HUES6 (cell line): Measurements from ENCODE around the gene STOML3.

Source experiments
- H3K27ac ChIP-seq: 2 replicates; pipeline ENCODE4 v1.7.0; 2013; ENCODE audit warnings: low read depth, mild to moderate bottlenecking, low read length, inconsistent platforms
- H3K27me3 ChIP-seq: 2 replicates; pipeline ENCODE4 v1.6.1; 2013; ENCODE audit warnings: low read length; ENCODE audit not compliant: control insufficient read depth, insufficient read depth
- H3K36me3 ChIP-seq: 2 replicates; pipeline ENCODE4 v1.6.1; 2013; ENCODE audit warnings: low read length; ENCODE audit not compliant: control insufficient read depth, insufficient read depth
- H3K4me1 ChIP-seq: 2 replicates; pipeline ENCODE4 v1.6.1; 2013; ENCODE audit warnings: low read length; ENCODE audit not compliant: control insufficient read depth, insufficient read depth
- H3K4me3 ChIP-seq: 2 replicates; pipeline ENCODE4 v1.5.1; 2013; ENCODE audit warnings: low read depth, low read length
- H3K9ac ChIP-seq: one replicate; pipeline ENCODE4 v1.6.1; 2013; ENCODE audit warnings: mild to moderate bottlenecking, low read length
- H3K9me3 ChIP-seq: 2 replicates; pipeline ENCODE4 v1.6.1; 2013; ENCODE audit warnings: low read depth, low read length; ENCODE audit not compliant: control insufficient read depth, insufficient read depth

The STOML3 gene

GRCh38 chr13:38990693-38991092 lies at the start of gene STOML3:
STOML3 (minus strand) TSS chr13:38990831; CDS start chr13:38990721, 110 bp downstream.
- Histone ChIP-seq H3K4me1 (no peaks in the 10 kb centered on the region; the same call in 1 of the 2 replicates), H3K9me3 (no peaks in the 10 kb centered on the region), H3K36me3 (no peaks in the 10 kb centered on the region), H3K9ac (no peak within 1 kb of the TSS), H3K27ac (no peak within 1 kb of the TSS), H3K27me3 (no peaks in the 10 kb centered on the region), H3K4me3 (no peak within 1 kb of the TSS)

GRCh38 chr13:39040206-39040605 lies 49.6 kb upstream of the STOML3 start:
- Histone ChIP-seq H3K9ac (no peak overlapping the region), H3K27me3 (no peaks in the 10 kb centered on the region), H3K4me3 (no peak overlapping the region), H3K27ac (no peak overlapping the region), H3K4me1 (peaks cover 4% of the 10 kb centered on the region; the same call in 1 of the 2 replicates), H3K9me3 (no peaks in the 10 kb centered on the region), H3K36me3 (peaks cover 8% of the 10 kb centered on the region)

GRCh38 chr13:39039041-39039440 lies 48.4 kb upstream of the STOML3 start:
- Histone ChIP-seq H3K4me3 (peak overlapping the region; percentile 76), H3K36me3 (peaks cover 5% of the 10 kb centered on the region), H3K4me1 (peaks cover 14% of the 10 kb centered on the region; the same call in 1 of the 2 replicates), H3K9ac (no peak overlapping the region), H3K27ac (no peak overlapping the region), H3K9me3 (no peaks in the 10 kb centered on the region), H3K27me3 (no peaks in the 10 kb centered on the region)

GRCh38 chr13:39038569-39039030 lies 48.0 kb upstream of the STOML3 start:
- peak overlapping the region; percentile 90 for H3K9ac ChIP-seq
- peaks cover 14% of the 10 kb centered on the region; the same call in 1 of the 2 replicates for H3K4me1 ChIP-seq
- peak overlapping the region; percentile 76 for H3K4me3 ChIP-seq
- H3K27ac ChIP-seq, result peak overlapping the region; percentile 72
- peaks cover 2% of the 10 kb centered on the region; the same call in 1 of the 2 replicates for H3K36me3 ChIP-seq
- H3K27me3 ChIP-seq, result no peaks in the 10 kb centered on the region
- H3K9me3 ChIP-seq, result no peaks in the 10 kb centered on the region

GRCh38 chr13:39037880-39038568 lies 47.4 kb upstream of the STOML3 start, which contains the start of the genes NHLRC3 and PROSER1:
NHLRC3 (plus strand) TSS chr13:39038456; CDS start chr13:39038640, 184 bp downstream.
PROSER1 (minus strand) TSS chr13:39038089; CDS start chr13:39037242, 847 bp downstream.
- peaks cover 14% of the 10 kb centered on the region; the same call in 1 of the 2 replicates for H3K4me1 ChIP-seq
- no peaks in the 10 kb centered on the region for H3K9me3 ChIP-seq
- peak within 1 kb of the TSS; percentile 72 for H3K27ac ChIP-seq
- peak within 1 kb of the TSS; percentile 76 for H3K4me3 ChIP-seq
- no peaks in the 10 kb centered on the region for H3K27me3 ChIP-seq
- peaks cover 2% of the 10 kb centered on the region; the same call in 1 of the 2 replicates for H3K36me3 ChIP-seq
- H3K9ac ChIP-seq, result peak within 1 kb of the TSS; percentile 90

- Histone ChIP-seq H3K36me3 (peaks cover 2% of the 10 kb centered on the region; the same call in 1 of the 2 replicates), H3K9me3 (no peaks in the 10 kb centered on the region), H3K4me1 (peaks cover 14% of the 10 kb centered on the region; the same call in 1 of the 2 replicates), H3K27ac (peak overlapping the region; percentile 72), H3K27me3 (no peaks in the 10 kb centered on the region), H3K4me3 (peak overlapping the region; percentile 76), H3K9ac (peak overlapping the region; percentile 90)
These were observed 46.8 kb upstream of the STOML3 start for GRCh38 chr13:39037410-39037879.

- peaks cover 8% of the 10 kb centered on the region; the same call in 1 of the 2 replicates for H3K36me3 ChIP-seq
- H3K27ac ChIP-seq, result no peak overlapping the region
These were observed 45.6 kb upstream of the STOML3 start for GRCh38 chr13:39036212-39036611.

GRCh38 chr13:39035799-39036198 lies 45.2 kb upstream of the STOML3 start:
- no peak overlapping the region for H3K27ac ChIP-seq

More at GRCh38 chr13:39036212-39036611, 45.6 kb upstream of the STOML3 start:
- Histone ChIP-seq H3K4me3 (peak overlapping the region; percentile 76), H3K9me3 (no peaks in the 10 kb centered on the region), H3K9ac (peak overlapping the region; percentile 90), H3K4me1 (peaks cover 14% of the 10 kb centered on the region; the same call in 1 of the 2 replicates), H3K27me3 (no peaks in the 10 kb centered on the region)

GRCh38 chr13:39035204-39035603 lies 44.6 kb upstream of the STOML3 start:
- H3K4me1 ChIP-seq, result peaks cover 14% of the 10 kb centered on the region; the same call in 1 of the 2 replicates
- H3K9me3 ChIP-seq, result no peaks in the 10 kb centered on the region
- H3K36me3 ChIP-seq, result peaks cover 14% of the 10 kb centered on the region
- no peaks in the 10 kb centered on the region for H3K27me3 ChIP-seq
- peak overlapping the region; percentile 76 for H3K4me3 ChIP-seq
- H3K27ac ChIP-seq, result no peak overlapping the region
- H3K9ac ChIP-seq, result peak overlapping the region; percentile 38

More at GRCh38 chr13:39035799-39036198, 45.2 kb upstream of the STOML3 start:
- H3K27me3 ChIP-seq, result no peaks in the 10 kb centered on the region
- no peaks in the 10 kb centered on the region for H3K9me3 ChIP-seq
- peaks cover 14% of the 10 kb centered on the region; the same call in 1 of the 2 replicates for H3K4me1 ChIP-seq
- H3K4me3 ChIP-seq, result peak overlapping the region; percentile 76
- peak overlapping the region; percentile 90 for H3K9ac ChIP-seq
- H3K36me3 ChIP-seq, result peaks cover 9% of the 10 kb centered on the region

GRCh38 chr13:39034085-39034484 lies 43.5 kb upstream of the STOML3 start:
- Histone ChIP-seq H3K9ac (no peak overlapping the region), H3K4me3 (no peak overlapping the region), H3K4me1 (peaks cover 14% of the 10 kb centered on the region; the same call in 1 of the 2 replicates), H3K9me3 (no peaks in the 10 kb centered on the region), H3K27ac (no peak overlapping the region), H3K36me3 (peaks cover 22% of the 10 kb centered on the region), H3K27me3 (no peaks in the 10 kb centered on the region)

GRCh38 chr13:39032150-39032549 lies 41.5 kb upstream of the STOML3 start:
- Histone ChIP-seq H3K36me3 (peaks cover 40% of the 10 kb centered on the region), H3K4me1 (peaks cover 14% of the 10 kb centered on the region; the same call in 1 of the 2 replicates)

More at GRCh38 chr13:39032150-39032549, 41.5 kb upstream of the STOML3 start:
- Histone ChIP-seq H3K27ac (no peak overlapping the region), H3K4me3 (no peak overlapping the region), H3K9me3 (no peaks in the 10 kb centered on the region), H3K27me3 (no peaks in the 10 kb centered on the region), H3K9ac (no peak overlapping the region)
